HG02759 (cell line): ENCODE results near the gene TFIP11.

Experiments
- ATAC-seq: cut with Tn5 transposase; IDR thresholded peaks from one replicate; pipeline ENCODE4 v1.9.1; 2021; ENCODE audit warnings: mild to moderate bottlenecking, moderate library complexity; ENCODE audit not compliant: unreplicated experiment

The TFIP11 gene

DNA sequence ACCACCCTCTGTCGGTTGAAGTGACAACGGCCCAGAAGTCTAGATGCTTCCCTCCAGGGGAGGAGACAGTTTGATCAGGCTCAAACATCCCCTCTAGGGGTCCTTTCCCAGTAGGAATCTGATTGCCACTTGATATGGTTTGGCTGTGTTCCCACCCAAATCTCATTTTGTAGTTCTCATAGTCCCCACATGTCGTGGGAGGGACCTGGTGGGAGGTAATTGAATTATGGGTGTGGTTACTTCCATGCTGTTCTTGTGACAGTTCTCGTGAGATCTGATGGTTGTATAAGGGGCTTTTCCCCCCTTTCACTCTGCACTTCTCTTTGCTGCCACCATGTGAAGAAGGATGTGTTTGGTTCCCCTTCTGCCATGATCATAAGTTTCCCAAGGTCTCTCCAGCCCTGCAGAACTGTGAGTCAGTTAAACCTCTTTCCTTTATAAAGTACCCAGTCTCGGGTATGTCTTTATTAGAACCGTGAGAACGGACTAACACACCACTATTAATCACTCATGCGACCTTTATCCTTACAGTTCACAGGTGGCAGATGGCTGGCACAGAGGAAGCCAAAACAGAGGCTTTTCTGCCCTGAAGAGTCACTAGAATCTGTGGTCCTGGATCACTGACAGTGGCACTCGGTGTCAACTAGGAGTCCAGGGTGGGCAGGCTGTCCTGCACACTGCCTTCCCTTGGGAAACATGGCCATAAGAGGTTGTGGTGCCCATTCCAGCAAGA, 61.7 kb downstream of the TFIP11 start:
- no peak for ATAC-seq

DNA sequence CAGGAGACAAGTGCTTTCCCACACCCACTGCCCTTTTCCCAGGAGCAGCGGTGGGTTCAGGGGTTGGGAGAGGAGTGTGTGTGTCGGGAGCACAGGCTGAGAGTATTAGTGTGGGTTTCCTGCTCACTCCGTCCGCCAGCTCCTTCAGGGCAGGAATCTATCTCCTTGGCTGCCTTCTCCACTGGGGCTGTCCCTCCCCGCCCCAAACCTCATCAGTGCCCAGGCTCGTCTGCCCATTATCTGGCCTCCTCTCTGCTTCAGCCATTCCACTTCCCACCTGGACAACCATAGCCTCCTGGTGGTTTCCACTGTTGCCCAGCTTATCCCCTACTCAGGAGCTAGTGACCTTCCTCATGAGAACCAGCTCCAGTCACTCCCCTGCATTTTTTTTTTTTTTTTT, 63.3 kb downstream of the TFIP11 start:
- no peak for ATAC-seq

DNA sequence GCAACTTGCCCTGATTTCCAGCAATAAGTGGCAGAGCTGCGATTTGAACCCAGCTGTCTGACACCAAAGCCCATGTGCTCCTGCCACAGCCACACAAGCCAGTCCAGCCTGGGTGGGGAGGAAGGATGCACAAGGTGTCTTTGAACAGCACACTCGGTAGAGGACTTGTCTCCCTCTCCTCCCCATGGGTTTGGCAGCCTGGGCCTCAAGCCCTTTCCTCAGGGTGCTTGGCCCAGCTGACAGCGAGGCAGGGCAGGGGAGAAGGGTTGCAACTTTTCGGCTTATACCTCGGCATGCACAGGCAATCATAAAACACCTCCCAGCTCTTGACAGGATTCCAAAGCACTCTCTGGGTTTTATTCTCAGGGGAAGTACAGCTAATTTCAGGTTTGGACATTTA, 63.9 kb downstream of the TFIP11 start:
- ATAC-seq, result no peak

DNA sequence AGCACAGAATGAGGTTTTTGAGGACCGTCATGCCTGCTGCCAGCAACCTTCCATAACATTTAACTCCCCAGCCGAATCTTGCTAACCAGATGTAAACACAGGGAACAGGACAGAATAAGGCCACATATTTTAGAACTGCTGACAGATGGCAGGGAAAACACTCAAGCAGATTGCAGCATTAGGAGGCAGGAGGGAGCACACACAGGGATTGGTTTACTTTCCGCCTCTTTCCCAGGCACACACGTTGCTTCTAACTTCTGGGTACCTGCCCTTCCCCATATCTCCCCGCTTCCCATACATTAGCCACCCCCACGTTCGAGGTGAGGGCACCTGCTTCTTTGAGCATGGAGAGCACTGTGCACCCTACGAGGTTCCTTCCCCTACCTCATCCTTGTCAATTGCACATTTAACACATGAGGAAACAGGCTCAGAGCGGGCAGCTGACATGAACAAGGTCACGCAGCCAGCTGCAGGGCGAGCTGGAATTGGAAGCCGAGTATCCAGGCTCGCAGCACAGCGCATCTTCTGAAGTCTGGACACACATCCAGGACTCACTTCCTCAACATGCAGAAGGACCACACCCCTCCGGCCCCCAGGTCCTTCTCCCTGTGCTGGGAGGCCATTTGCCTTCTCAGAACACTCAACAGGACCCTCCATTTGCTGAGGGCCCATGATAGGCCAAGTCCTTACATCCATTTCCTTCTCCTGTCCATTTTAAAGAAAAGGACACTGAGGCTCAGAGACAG, 64.5 kb downstream of the TFIP11 start:
- no peak for ATAC-seq

DNA sequence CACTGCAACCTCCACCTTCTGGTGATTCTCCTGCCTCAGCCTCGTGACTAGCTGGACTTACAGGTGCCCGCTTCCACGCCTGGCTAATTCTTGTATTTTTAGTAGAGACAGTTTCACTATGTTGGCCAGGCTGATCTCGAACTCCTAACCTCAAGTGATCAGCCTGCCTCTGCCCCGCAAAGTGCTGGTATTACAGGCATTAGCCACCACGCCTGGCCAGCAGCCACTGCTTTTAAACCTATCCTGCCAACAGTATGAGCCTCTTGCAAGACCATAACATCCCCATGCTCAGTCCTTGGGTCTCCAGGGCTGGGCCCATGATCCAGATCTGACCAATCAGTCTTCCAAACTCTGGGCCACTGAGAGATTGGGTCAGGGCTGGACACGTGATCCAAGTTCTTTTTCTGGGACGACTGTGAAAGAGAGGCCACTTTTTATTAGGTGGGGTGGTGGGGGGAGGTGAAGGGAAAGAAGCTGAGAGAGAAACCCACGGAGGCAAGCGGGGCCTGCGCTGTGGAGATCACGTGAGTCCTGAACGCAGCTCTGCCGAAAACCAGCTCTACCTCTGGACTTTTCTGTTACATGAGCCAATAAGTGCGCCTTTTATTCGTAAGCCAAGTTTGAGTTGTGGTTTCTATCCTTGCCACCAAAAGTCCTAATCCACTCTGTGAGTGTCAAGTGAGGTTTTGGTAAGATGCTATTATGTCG, 65.3 kb downstream of the TFIP11 start:
- ATAC-seq, result no peak

DNA sequence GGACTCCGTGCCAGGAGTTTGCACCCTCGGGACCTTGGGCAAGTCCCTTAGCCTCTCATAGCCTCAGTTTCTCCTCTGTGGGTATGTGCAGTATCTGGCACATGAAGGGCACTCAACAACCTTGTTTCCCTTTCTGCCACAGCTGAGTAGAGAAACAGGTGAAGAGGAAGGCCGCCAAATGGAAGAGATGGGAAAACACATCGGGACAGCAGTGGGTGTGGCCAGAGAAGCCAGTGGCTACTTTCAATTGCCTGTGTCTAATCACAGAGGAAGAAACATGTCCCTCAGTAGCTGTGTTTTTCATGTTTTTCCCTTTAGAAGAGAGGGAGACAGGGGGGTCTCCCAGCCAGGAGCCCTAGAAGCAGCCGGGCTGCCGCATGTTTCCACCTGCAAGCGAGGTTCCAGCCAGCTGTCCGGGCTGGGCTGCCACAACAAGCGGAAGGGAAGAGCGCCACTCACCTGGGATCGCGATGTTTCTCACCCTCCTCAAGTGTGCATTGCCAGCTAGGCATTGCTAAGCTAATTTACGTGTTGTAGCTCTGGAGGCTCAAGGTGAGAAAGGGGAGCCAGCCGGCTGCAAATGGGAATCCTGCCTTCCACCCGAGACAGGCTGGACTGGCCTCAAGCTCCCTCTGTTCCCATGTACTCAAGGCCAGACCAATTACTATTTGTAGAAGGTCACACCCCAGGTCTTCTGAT, 66.5 kb downstream of the TFIP11 start:
- ATAC-seq, result no peak

DNA sequence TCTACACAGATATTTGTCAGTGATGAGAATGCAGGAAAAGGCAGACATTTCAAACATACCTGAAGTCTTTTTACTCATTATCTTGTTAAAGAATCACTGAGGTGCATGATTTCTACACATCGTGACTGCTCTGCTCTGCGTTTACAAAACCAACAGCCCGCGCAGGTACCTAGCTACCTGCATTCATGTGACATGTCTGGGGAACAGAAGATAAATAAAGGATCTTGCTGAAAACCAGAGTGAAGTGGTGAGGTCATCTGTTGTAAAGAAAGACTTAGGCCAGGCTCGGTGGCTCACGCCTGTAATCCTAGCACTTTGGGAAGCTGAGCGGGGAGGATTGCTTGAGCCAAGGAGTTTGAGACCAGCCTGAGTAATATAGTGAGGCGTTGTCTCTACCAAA, 67.5 kb downstream of the TFIP11 start:
- no peak for ATAC-seq

DNA sequence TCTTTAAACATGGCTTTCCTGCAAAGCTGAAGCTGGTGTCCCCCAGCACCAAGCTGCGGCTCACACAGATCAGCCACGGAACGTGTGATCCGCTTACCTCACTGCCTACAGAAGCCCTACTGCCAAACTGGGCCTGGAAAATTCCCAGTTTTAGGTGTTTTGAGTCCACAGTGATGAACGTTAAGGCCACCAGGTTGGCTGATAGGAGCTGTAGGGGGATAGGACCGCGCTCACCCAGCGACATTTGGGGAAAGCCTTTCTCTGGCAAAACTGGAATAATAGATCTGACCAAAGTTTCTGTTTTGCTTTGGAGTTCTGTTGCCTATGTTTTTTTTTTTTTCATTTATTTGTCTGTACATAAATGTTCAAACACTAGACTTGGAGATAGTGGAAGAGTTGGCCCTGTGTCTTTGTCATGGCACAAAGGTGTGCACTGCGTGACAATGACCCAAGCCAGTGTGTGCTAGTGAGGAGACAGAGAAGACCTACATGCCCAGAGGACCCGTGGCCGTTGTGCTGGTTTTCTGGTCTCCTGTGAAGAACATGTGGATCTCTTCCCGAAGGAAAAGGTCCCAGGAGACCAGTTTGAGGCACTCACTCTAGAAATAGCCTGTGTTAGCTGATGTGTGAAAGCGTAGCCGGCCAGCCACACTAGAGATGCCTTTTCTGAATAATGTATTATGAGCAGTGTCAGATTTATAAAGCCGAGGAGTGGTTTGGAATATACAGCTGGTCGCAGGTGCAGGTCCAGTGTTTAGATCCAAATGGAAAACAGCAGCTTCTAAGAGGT, 68.2 kb downstream of the TFIP11 start:
- ATAC-seq, result no peak

DNA sequence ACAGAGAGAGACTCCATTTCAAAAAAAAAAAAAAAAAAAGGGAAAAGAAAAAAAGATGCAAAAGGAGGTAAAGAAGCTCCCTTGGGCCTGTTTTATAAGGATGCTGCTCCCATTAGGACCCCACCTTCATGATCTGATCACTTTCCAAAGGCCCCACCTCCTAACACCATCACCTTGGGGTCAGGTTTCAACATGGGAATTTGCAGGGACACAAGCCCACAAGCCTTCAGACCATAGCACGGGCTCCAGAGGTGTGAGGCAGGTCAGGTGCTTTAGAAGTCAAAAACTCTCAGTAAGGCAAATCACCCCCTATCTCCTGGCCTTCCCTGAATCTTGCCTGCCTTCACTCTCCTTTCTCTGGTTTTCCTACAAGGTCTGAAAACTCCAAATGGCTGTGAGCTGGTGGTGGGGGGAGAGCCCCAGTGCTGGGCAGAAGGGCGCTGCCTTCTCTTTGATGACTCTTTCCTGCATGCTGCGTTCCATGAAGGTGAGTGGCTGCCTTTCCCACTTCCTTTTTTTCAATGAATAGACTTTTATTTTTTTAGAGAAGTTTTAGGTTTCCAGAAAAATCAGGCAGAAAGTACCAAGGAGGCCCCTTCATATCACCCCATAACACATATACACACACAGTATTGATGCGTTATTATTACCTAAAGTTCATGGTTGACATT, 70.1 kb downstream of the TFIP11 start:
- no peak for ATAC-seq
